PC-9 (cell line): ENCODE measurements around the gene CFAP68. TPM values are rescaled to one million over a fixed set of nuclear protein-coding genes. Genes with fewer than 3 reads are reported as not detected.

Experiments
- BruUV-seq: library from RNA; stranded (reverse); fragments of 400-500 nt; replicated peaks from 2 replicates; lab custom pipeline; 2021; lab: Mats Ljungman, UMichigan
- CTCF ChIA-PET: fragments of 300-600 bp; sonication (Branson Sonifier 250); formaldehyde crosslinking; loops from one replicate; lab custom pipeline; 2022; ENCODE audit warnings: antibody characterized with exemption; lab: Charles Lee
- POLR2A ChIA-PET: fragments of 300-600 bp; sonication (Branson Sonifier 250); formaldehyde crosslinking; loops from one replicate; lab custom pipeline; 2022; ENCODE audit warnings: antibody characterized with exemption; ENCODE audit not compliant: unreplicated experiment; lab: Charles Lee
- DNase-seq, 2 experiments: peaks; one replicate each; pipeline versions ENCODE4 v3.0.0 to v3.0.0-alpha.2; 2015 to 2022; ENCODE audit warnings: mixed read lengths in 1 of 2
- H2AFZ ChIP-seq: fragments of 200-600 bp; sonication (generic); 2 replicates; pipeline ENCODE4 v1.8.1; 2017; ENCODE audit warnings: antibody characterized with exemption
- H3F3A ChIP-seq: fragments of 200-600 bp; sonication (generic); 2 replicates; pipeline ENCODE4 v1.8.1; 2017; ENCODE audit warnings: antibody characterized with exemption, mild to moderate bottlenecking, low read depth; ENCODE audit not compliant: insufficient read depth
- H3K27ac ChIP-seq: fragments of 200-600 bp; sonication (generic); 2 replicates; pipeline ENCODE4 v1.6.1; 2016; ENCODE audit warnings: mixed run types
- H3K27me3 ChIP-seq: fragments of 200-600 bp; sonication (generic); 2 replicates; pipeline ENCODE4 v1.6.1; 2016; ENCODE audit warnings: low read depth, mixed run types; ENCODE audit not compliant: insufficient read depth
- H3K36me3 ChIP-seq: fragments of 200-600 bp; sonication (generic); 2 replicates; pipeline ENCODE4 v1.6.1; 2016; ENCODE audit warnings: low read depth, mixed run types
- H3K4me1 ChIP-seq: fragments of 200-600 bp; sonication (generic); replicated peaks from 2 replicates; pipeline ENCODE4 v1.6.1; 2016; ENCODE audit warnings: mixed run types; ENCODE audit not compliant: insufficient read depth
- H3K4me2 ChIP-seq: fragments of 200-600 bp; sonication (generic); 2 replicates; pipeline ENCODE4 v1.6.1; 2017; ENCODE audit warnings: mixed run types
- H3K4me3 ChIP-seq: fragments of 200-600 bp; sonication (generic); 2 replicates; pipeline ENCODE4 v1.6.1; 2016; ENCODE audit warnings: mixed run types
- H3K79me2 ChIP-seq: fragments of 200-600 bp; sonication (generic); 2 replicates; pipeline ENCODE4 v1.6.1; 2017; ENCODE audit warnings: low read depth, mixed run types
- H3K9me2 ChIP-seq: fragments of 200-600 bp; sonication (generic); 2 replicates; pipeline ENCODE4 v1.8.1; 2017; ENCODE audit warnings: mild to moderate bottlenecking; ENCODE audit not compliant: insufficient read depth
- H3K9me3 ChIP-seq: fragments of 200-600 bp; sonication (generic); 2 replicates; pipeline ENCODE4 v1.8.1; 2016; ENCODE audit warnings: low read depth; ENCODE audit not compliant: insufficient read depth
- H4K20me1 ChIP-seq: fragments of 200-600 bp; sonication (generic); 2 replicates; pipeline ENCODE4 v1.8.1; 2017; ENCODE audit not compliant: insufficient read depth
- EZH2 ChIP-seq: fragments of 200-600 bp; sonication (generic); IDR thresholded peaks from 2 replicates; pipeline ENCODE4 v1.8.0; 2017; ENCODE audit warnings: antibody characterized with exemption, low read depth
- intact Hi-C: fragments of 100-400 bp; cut with micrococcal nuclease; formaldehyde crosslinking; loops from one replicate; pipeline ENCODE4 v1.10.0; 2022; ENCODE audit not compliant: unreplicated experiment
- total RNA-seq: library from RNA; stranded (reverse); gene quantifications from 2 replicates; pipeline ENCODE4 v1.2.3, GENCODE V29; 2021
- TF ChIP-seq, protein P1 (sequence below): fragments of 200-600 bp; sonication (generic); conservative IDR thresholded peaks from 2 replicates; pipeline ENCODE4 v1.6.1; 2017; ENCODE audit warnings: mixed run types, antibody characterized with exemption, mild to moderate bottlenecking, moderate library complexity

Gene CFAP68
- total RNA-seq, 1 experiment from 2014 or later: 46.8 TPM

- POLR2A ChIA-PET: no interaction called here
- Histone ChIP-seq H4K20me1 (no peaks in the 10 kb centered on the region), H3K9me2 (peaks cover 3% of the 10 kb centered on the region; the same call in 1 of the 2 replicates), H3K27me3 (no peaks in the 10 kb centered on the region), H3K9me3 (no peaks in the 10 kb centered on the region), H3K4me1 (peaks cover 25% of the 10 kb centered on the region), H2AFZ (peak overlapping the region; percentile 73; the same call in 1 of the 2 replicates), H3F3A (peaks cover 27% of the 10 kb centered on the region), H3K4me2 (peak overlapping the region; percentile 74), H3K27ac (peak overlapping the region; percentile 66), H3K36me3 (no peaks in the 10 kb centered on the region), H3K4me3 (no peak overlapping the region), H3K79me2 (no peaks in the 10 kb centered on the region)
- no peak for DNase-seq
- TF ChIP-seq EZH2: no peak
- TF ChIP-seq, protein P1, sequence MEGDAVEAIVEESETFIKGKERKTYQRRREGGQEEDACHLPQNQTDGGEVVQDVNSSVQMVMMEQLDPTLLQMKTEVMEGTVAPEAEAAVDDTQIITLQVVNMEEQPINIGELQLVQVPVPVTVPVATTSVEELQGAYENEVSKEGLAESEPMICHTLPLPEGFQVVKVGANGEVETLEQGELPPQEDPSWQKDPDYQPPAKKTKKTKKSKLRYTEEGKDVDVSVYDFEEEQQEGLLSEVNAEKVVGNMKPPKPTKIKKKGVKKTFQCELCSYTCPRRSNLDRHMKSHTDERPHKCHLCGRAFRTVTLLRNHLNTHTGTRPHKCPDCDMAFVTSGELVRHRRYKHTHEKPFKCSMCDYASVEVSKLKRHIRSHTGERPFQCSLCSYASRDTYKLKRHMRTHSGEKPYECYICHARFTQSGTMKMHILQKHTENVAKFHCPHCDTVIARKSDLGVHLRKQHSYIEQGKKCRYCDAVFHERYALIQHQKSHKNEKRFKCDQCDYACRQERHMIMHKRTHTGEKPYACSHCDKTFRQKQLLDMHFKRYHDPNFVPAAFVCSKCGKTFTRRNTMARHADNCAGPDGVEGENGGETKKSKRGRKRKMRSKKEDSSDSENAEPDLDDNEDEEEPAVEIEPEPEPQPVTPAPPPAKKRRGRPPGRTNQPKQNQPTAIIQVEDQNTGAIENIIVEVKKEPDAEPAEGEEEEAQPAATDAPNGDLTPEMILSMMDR: no peak
- CTCF ChIA-PET: interaction anchor here (0.7 kb wide), 1 partner anchor 180 kb away, joined by 4 read pairs; no protein-coding TSS in a partner anchor
- no TSS peak for BruUV-seq
- intact Hi-C loops: loop anchor here (2.0 kb wide), 1 partner anchor 39 kb away; the partner anchor contains the start of genes CFAP68 and FDXACB1
Measured at GRCh38 chr11:111917788-111918187, 38.4 kb downstream of the CFAP68 start.

DNA sequence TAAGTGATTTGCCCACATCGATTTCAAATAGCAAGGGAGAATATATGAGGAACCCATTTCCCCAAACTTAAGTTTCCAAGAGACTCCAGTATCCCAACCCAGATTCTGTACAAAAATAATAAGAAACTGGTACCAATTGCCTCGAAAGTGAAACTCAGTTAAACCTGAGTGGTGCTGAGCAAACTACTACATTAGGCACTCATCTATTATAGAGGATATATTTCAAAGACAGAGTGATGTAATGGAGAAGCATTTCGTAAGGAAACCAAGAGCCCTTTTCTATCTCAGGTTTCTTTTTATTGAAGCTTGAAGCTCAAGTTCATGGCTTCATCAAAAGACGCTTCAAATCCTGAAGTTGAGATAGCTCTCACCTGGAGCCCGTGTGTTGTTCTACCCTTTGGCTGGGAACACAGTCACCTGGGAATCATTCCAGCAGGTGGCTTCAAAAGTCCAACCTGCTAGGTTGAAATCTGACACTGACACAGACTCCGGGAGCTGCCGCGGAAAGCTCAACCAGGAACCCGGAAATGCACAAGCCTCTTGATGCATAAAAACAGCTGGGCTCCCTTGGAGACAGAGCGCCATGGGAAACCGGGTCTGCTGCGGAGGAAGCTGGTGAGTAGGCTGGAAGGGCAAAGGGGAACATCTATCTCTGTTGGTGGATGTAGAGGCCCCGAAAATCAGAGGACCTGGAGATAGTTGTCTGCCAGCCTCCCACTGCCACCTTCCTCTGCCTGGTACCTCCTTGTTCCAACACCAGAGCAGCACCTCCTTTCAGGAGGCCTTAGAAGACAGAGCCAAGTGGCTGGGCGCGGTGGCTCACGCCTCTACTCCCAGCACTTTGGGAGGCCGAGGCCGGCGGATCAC is 39.3 kb downstream of the CFAP68 start, which contains the start of gene C11orf52:
Gene C11orf52, plus strand, starts transcription at position 524 of the 867 bp plus-strand sequence. Its CDS starts 60 bp downstream, at position 584.
- intact Hi-C loops: loop anchor here (2.0 kb wide), 1 partner anchor 40 kb away; the partner anchor contains the start of genes CFAP68 and FDXACB1
- no TSS peak for BruUV-seq
- peak within 1 kb of the TSS; percentile 74 for H3K4me2 ChIP-seq
- no peaks in the 10 kb centered on the region for H3K9me3 ChIP-seq
- POLR2A ChIA-PET: interaction anchor here (0.6 to 0.8 kb wide), 4 partner anchors 8 to 75 kb away, joined by 3 to 5 read pairs (median 3); no protein-coding TSS in a partner anchor
- H3K4me3 ChIP-seq: peak within 1 kb of the TSS; percentile 49; the same call in 1 of the 2 replicates
- TF ChIP-seq EZH2: no peak
- TF ChIP-seq, protein P1: 0 out of 2 replicates have a peak, but pooled peaks have one; percentile 13
- CTCF ChIA-PET: interaction anchor here (0.6 to 1.3 kb wide), 3 partner anchors 11 to 213 kb away, joined by 3 to 10 read pairs (median 3); no protein-coding TSS in a partner anchor
- H3F3A ChIP-seq: peaks cover 35% of the 10 kb centered on the region
- H3K9me2 ChIP-seq: peaks cover 3% of the 10 kb centered on the region; the same call in 1 of the 2 replicates
- peaks cover 33% of the 10 kb centered on the region for H3K4me1 ChIP-seq
- no peaks in the 10 kb centered on the region for H3K79me2 ChIP-seq
- H2AFZ ChIP-seq: peak within 1 kb of the TSS; percentile 73
- no peaks in the 10 kb centered on the region for H4K20me1 ChIP-seq
- H3K27me3 ChIP-seq: no peaks in the 10 kb centered on the region
- H3K36me3 ChIP-seq: no peaks in the 10 kb centered on the region
- peak; percentile 84 to 99 for DNase-seq
- H3K27ac ChIP-seq: peak within 1 kb of the TSS; percentile 66

DNA sequence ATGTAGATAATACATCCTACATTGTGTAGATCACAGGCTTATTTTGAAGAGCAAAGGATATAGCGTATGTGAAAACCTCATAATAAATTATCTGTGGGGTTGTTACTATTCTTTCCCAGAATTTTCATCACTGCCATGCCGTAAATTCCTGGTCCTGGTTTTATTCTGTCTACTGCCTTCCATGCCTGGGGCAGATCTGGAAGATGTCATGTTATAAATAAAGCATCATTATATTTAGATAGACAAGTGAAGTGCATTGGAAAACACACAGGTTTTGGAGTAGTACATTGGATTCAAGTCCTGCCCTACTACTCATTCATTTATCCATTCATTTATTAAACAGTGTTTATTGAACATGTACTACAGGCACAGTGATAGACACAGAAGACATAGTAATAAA is 41.6 kb downstream of the CFAP68 start:
- H3K4me2 ChIP-seq: no peak overlapping the region
- no peak for TF ChIP-seq EZH2
- TF ChIP-seq, protein P1: no peak
- no peak overlapping the region for H3K4me3 ChIP-seq
- H3K27ac ChIP-seq: no peak overlapping the region
- peaks cover 39% of the 10 kb centered on the region for H3K4me1 ChIP-seq
- no TSS peak for BruUV-seq
- H3K27me3 ChIP-seq: no peaks in the 10 kb centered on the region
- H2AFZ ChIP-seq: no peak overlapping the region
- intact Hi-C loops: no loop called here
- CTCF ChIA-PET: no interaction called here
- H3K79me2 ChIP-seq: no peaks in the 10 kb centered on the region
- peaks cover 38% of the 10 kb centered on the region for H3F3A ChIP-seq
- H3K36me3 ChIP-seq: no peaks in the 10 kb centered on the region
- no peak for DNase-seq
- POLR2A ChIA-PET: no interaction called here
- H3K9me2 ChIP-seq: peaks cover 3% of the 10 kb centered on the region; the same call in 1 of the 2 replicates
- no peaks in the 10 kb centered on the region for H4K20me1 ChIP-seq
- H3K9me3 ChIP-seq: no peaks in the 10 kb centered on the region
